ENCODE data around the gene SERPING1.

GRCh38 chr11:57615308-57615707 lies 17.8 kb downstream of the SERPING1 start:
- TF ChIP-seq CTCF (conservative IDR thresholded peaks at IDR 0.05 in 1 of 2, IDR thresholded peaks at IDR 0.05 in 1 of 2; ENCODE audit: extremely low read depth in 1 of 2, insufficient read depth in 1 of 2, low read depth in 1 of 2, low read length in 2 of 2) (no peak), EZH2 (IDR thresholded peaks at IDR 0.05; ENCODE audit: borderline replicate concordance, low read length) (no peak)
